Liver (tissue), 9 donors: ENCODE measurements around the gene ME1. TPM values are rescaled to one million over a fixed set of nuclear protein-coding genes. Genes with fewer than 3 reads are reported as not detected.

Source experiments
- DNase-seq: peaks from one replicate; pipeline ENCODE4 v3.0.0-alpha.2; 2017; ENCODE audit warnings: low spot score
- H3K27ac ChIP-seq, 2 donors: one replicate each; pipeline ENCODE4 v1.7.0; 2013; ENCODE audit warnings: inconsistent platforms in 2 of 2, low read length in 2 of 2, control low read depth in 1 of 2, low read depth in 1 of 2, mild to moderate bottlenecking in 1 of 2
- H3K27me3 ChIP-seq, 4 donors: one replicate each; pipeline versions ENCODE4 v1.6.1 to v1.7.0; 2013; ENCODE audit warnings: low read length in 3 of 4, inconsistent platforms in 1 of 4, mild to moderate bottlenecking in 1 of 4, moderate library complexity in 1 of 4; ENCODE audit not compliant: control insufficient read depth in 4 of 4, insufficient read depth in 4 of 4
- H3K36me3 ChIP-seq, 4 donors: one replicate each; pipeline versions ENCODE4 v1.6.1 to v1.7.0; 2013; ENCODE audit warnings: low read length in 3 of 4, mild to moderate bottlenecking in 3 of 4, low read depth in 1 of 4, moderate library complexity in 1 of 4; ENCODE audit not compliant: control insufficient read depth in 4 of 4, insufficient read depth in 3 of 4
- H3K4me1 ChIP-seq, 4 donors: one replicate each; pipeline versions ENCODE4 v1.6.1 to v1.7.0; 2013; ENCODE audit warnings: low read length in 3 of 4, mild to moderate bottlenecking in 3 of 4, moderate library complexity in 1 of 4; ENCODE audit not compliant: control insufficient read depth in 4 of 4, insufficient read depth in 4 of 4
- H3K4me3 ChIP-seq, 3 donors: one replicate each; pipeline versions ENCODE4 v1.6.1 to v1.7.0; 2013; ENCODE audit warnings: low read length in 3 of 3, control low read depth in 1 of 3, low read depth in 1 of 3, mild to moderate bottlenecking in 1 of 3
- H3K9ac ChIP-seq, 2 donors: one replicate each; pipeline ENCODE4 v1.7.0; 2013; ENCODE audit warnings: low read length in 2 of 2, mild to moderate bottlenecking in 2 of 2, moderate library complexity in 2 of 2, control low read depth in 1 of 2, low read depth in 1 of 2
- H3K9me3 ChIP-seq, 4 donors: one replicate each; pipeline versions ENCODE4 v1.6.1 to v1.7.0; 2013; ENCODE audit warnings: low read length in 3 of 4; ENCODE audit not compliant: control insufficient read depth in 4 of 4
- ATF3 ChIP-seq: IDR thresholded peaks from 2 replicates; pipeline ENCODE4 v1.6.1; 2016; ENCODE audit warnings: antibody characterized with exemption
- CTCF ChIP-seq: fragments of 150-350 bp; IDR thresholded peaks from 2 replicates; pipeline ENCODE4 v1.5.1; 2017; ENCODE audit warnings: improper control_type of control experiment, low read depth, low read length; ENCODE audit not compliant: missing input control
- EGR1 ChIP-seq, 2 donors: IDR thresholded peaks; 2 replicates each; pipeline ENCODE4 v1.6.1; 2016 to 2018; ENCODE audit warnings: antibody characterized with exemption in 2 of 2, low read depth in 2 of 2
- FOXA1 ChIP-seq: IDR thresholded peaks from 2 replicates; pipeline ENCODE4 v1.6.1; 2016; ENCODE audit warnings: antibody characterized with exemption
- FOXA2 ChIP-seq: IDR thresholded peaks from 2 replicates; pipeline ENCODE4 v1.6.1; 2016; ENCODE audit warnings: antibody characterized with exemption
- GABPA ChIP-seq, 2 donors: IDR thresholded peaks in 1 of 2; conservative IDR thresholded peaks in 1 of 2; 2 replicates each; pipeline ENCODE4 v1.6.1; 2016; ENCODE audit warnings: antibody characterized with exemption in 2 of 2, mild to moderate bottlenecking in 1 of 2, moderate library complexity in 1 of 2
- HNF4A ChIP-seq, 2 donors: conservative IDR thresholded peaks; 2 replicates each; pipeline ENCODE4 v1.6.1; 2016; ENCODE audit warnings: antibody characterized with exemption in 2 of 2, mild to moderate bottlenecking in 2 of 2
- HNF4G ChIP-seq: IDR thresholded peaks from 2 replicates; pipeline ENCODE4 v1.6.1; 2016; ENCODE audit warnings: antibody characterized with exemption
- JUND ChIP-seq, 2 donors: IDR thresholded peaks; 2 replicates each; pipeline ENCODE4 v1.6.1; 2016; ENCODE audit warnings: antibody characterized with exemption in 2 of 2
- MAX ChIP-seq: IDR thresholded peaks from 2 replicates; pipeline ENCODE4 v1.6.1; 2016; ENCODE audit warnings: antibody characterized with exemption
- NR2F2 ChIP-seq: IDR thresholded peaks from 2 replicates; pipeline ENCODE4 v1.6.1; 2016; ENCODE audit warnings: antibody characterized with exemption
- RAD21 ChIP-seq, 2 donors: IDR thresholded peaks; 2 replicates each; pipeline ENCODE4 v1.6.1; 2016; ENCODE audit warnings: antibody characterized with exemption in 2 of 2, mild to moderate bottlenecking in 2 of 2
- REST ChIP-seq: IDR thresholded peaks from 2 replicates; pipeline ENCODE4 v1.6.1; 2016; ENCODE audit warnings: antibody characterized with exemption, mild to moderate bottlenecking
- RXRA ChIP-seq, 2 donors: IDR thresholded peaks; 2 replicates each; pipeline ENCODE4 v1.6.1; 2017 to 2018; ENCODE audit warnings: antibody characterized with exemption in 2 of 2, mild to moderate bottlenecking in 1 of 2
- SP1 ChIP-seq: IDR thresholded peaks from 2 replicates; pipeline ENCODE4 v1.6.1; 2018; ENCODE audit warnings: antibody characterized with exemption, mild to moderate bottlenecking
- TAF1 ChIP-seq: conservative IDR thresholded peaks from 2 replicates; pipeline ENCODE4 v1.6.1; 2016; ENCODE audit warnings: antibody characterized with exemption, mild to moderate bottlenecking
- YY1 ChIP-seq: IDR thresholded peaks from 2 replicates; pipeline ENCODE4 v1.6.1; 2016; ENCODE audit warnings: antibody characterized with exemption, mild to moderate bottlenecking
- ZBTB33 ChIP-seq: IDR thresholded peaks from 2 replicates; pipeline ENCODE4 v1.6.1; 2016; ENCODE audit warnings: antibody characterized with exemption
- WGBS: extraction: QIAGEN DNeasy Blood & Tissue Kit; methylation state at CpG from one replicate; pipeline ENCODE4 v1.1.7; 2013; 5-methylcytosine and 5-hydroxymethylcytosine counted together
- polyA plus RNA-seq, 2 donors: library from polyadenylated mRNA; stranded (reverse) in 1 of 2; unstranded in 1 of 2; fragments of 200-250 nt in 1 of 2; fragments of >200 nt in 1 of 2; fragmentation: Nextera tagmentation in 1 of 2; extraction: Ambion mirVana in 1 of 2; gene quantifications; one replicate each; pipeline versions ENCODE4 v1.2.1 to v1.2.3, GENCODE V29; 2013 to 2015
- total RNA-seq, 2 donors: library from RNA; depleted of rRNA; stranded (reverse); fragments of >200 nt; gene quantifications; one replicate each; pipeline ENCODE4 v1.2.3, GENCODE V29; 2014
- donor health status: healthy.
- donor health status: healthy.
- donor health status: healthy.
- donor health status: healthy.
- donor health status: healthy.

ME1 gene
- total and polyA plus RNA-seq, 4 donors, result 4.3 to 7.8 (median 5.5) TPM

- Histone ChIP-seq H3K9me3 (peaks cover 0 to 2% (median 0%) of the 10 kb centered on the region in 4 donors), H3K27ac (no peak overlapping the region), H3K4me1 (peaks cover 2 to 19% (median 6%) of the 10 kb centered on the region in 4 donors), H3K36me3 (no peaks in the 10 kb centered on the region), H3K27me3 (no peaks in the 10 kb centered on the region), H3K4me3 (no peak overlapping the region), H3K9ac (no peak overlapping the region)
- DNase-seq, result no peak
- 90% methylated on average over 1 of the region's 1 CpG for WGBS
- TF ChIP-seq ZBTB33, result no peak
- no peak for TF ChIP-seq EGR1 (IDR thresholded peaks at IDR 0.05; ENCODE audit: low read depth in 2 of 2)
- no peak for TF ChIP-seq HNF4G
- no peak for TF ChIP-seq GABPA (IDR thresholded peaks at IDR 0.05 in 1 of 2, conservative IDR thresholded peaks at IDR 0.05 in 1 of 2)
- no peak for TF ChIP-seq JUND (IDR thresholded peaks at IDR 0.05)
- no peak for TF ChIP-seq REST
- TF ChIP-seq SP1, result no peak
- TF ChIP-seq HNF4A (conservative IDR thresholded peaks at IDR 0.05), result no peak
- no peak for TF ChIP-seq FOXA1
- TF ChIP-seq ATF3, result no peak
- no peak for TF ChIP-seq RXRA (IDR thresholded peaks at IDR 0.05)
- no peak for TF ChIP-seq FOXA2
- no peak for TF ChIP-seq TAF1
- TF ChIP-seq MAX, result no peak
- no peak for TF ChIP-seq NR2F2
- no peak for TF ChIP-seq YY1
- no peak for TF ChIP-seq RAD21 (IDR thresholded peaks at IDR 0.05)
- no peak for TF ChIP-seq CTCF
These were observed 1.6 kb downstream of the ME1 start for GRCh38 chr6:83429269-83429668.
